Measurements from ENCODE around the gene SLC35D1. TPM values are rescaled to one million over a fixed set of nuclear protein-coding genes. Genes with fewer than 3 reads are reported as not detected.
"Not testable (repeated sequence)": the region's sequence is repeated elsewhere in the genome, so short reads cannot be mapped to it uniquely, and the experiment has no call there.

Gene SLC35D1
- total RNA-seq, 4 donors from 2014 or later = 8.3 to 54.3 (median 31.8) TPM

GRCh38 chr1:67072749-67073148 lies 18.8 kb upstream of the SLC35D1 start:
- no peak overlapping the region for H3K27ac ChIP-seq
- TF ChIP-seq CTCF (IDR thresholded peaks at IDR 0.05) (no peak), POLR2A (IDR thresholded peaks at IDR 0.05) (no peak)
- DNase-seq = no peak
- H3K36me3 ChIP-seq = no peaks in the 10 kb centered on the region
- no peaks in the 10 kb centered on the region for H3K27me3 ChIP-seq
- no peak overlapping the region for H3K4me3 ChIP-seq
- peaks cover 0 to 9% (median 1%) of the 10 kb centered on the region in 4 donors for H3K9me3 ChIP-seq
- H3K4me1 ChIP-seq = no peaks in the 10 kb centered on the region

GRCh38 chr1:67067655-67068054 lies 13.7 kb upstream of the SLC35D1 start:
- not testable (repeated sequence) for H3K4me1 ChIP-seq, H3K4me3 ChIP-seq, DNase-seq, H3K27me3 ChIP-seq, H3K27ac ChIP-seq, H3K36me3 ChIP-seq
- peaks cover 0 to 14% (median 4%) of the 10 kb centered on the region in 4 donors for H3K9me3 ChIP-seq

GRCh38 chr1:67062412-67062811 lies 8.5 kb upstream of the SLC35D1 start:
- H3K9me3 ChIP-seq = peaks cover 0 to 2% (median under 1%) of the 10 kb centered on the region in 4 donors
- no peak for DNase-seq
- no peaks in the 10 kb centered on the region for H3K4me1 ChIP-seq
- H3K36me3 ChIP-seq = no peaks in the 10 kb centered on the region
- TF ChIP-seq POLR2A (IDR thresholded peaks at IDR 0.05) (no peak), CTCF (IDR thresholded peaks at IDR 0.05) (no peak)
- H3K27ac ChIP-seq = no peak overlapping the region
- no peak overlapping the region for H3K4me3 ChIP-seq
- no peaks in the 10 kb centered on the region for H3K27me3 ChIP-seq

GRCh38 chr1:67061266-67061665 lies 7.3 kb upstream of the SLC35D1 start:
- DNase-seq = no peak
- no peak overlapping the region for H3K4me3 ChIP-seq
- no peaks in the 10 kb centered on the region for H3K4me1 ChIP-seq
- peak overlapping the region in 1 of 4 donors; percentile 35 for H3K27ac ChIP-seq
- no peaks in the 10 kb centered on the region for H3K36me3 ChIP-seq
- no peaks in the 10 kb centered on the region for H3K27me3 ChIP-seq
- no peaks in the 10 kb centered on the region for H3K9me3 ChIP-seq
- no peak for TF ChIP-seq CTCF (IDR thresholded peaks at IDR 0.05)

- Histone ChIP-seq H3K4me3 (no peak overlapping the region), H3K27me3 (no peaks in the 10 kb centered on the region), H3K9me3 (no peaks in the 10 kb centered on the region), H3K36me3 (no peaks in the 10 kb centered on the region), H3K4me1 (no peaks in the 10 kb centered on the region), H3K27ac (peak overlapping the region in 1 of 4 donors; percentile 35)
- TF ChIP-seq POLR2A (IDR thresholded peaks at IDR 0.05) (no peak), CTCF (IDR thresholded peaks at IDR 0.05) (no peak)
- DNase-seq = no peak
Observed at GRCh38 chr1:67060811-67061218, 6.9 kb upstream of the SLC35D1 start.

- Histone ChIP-seq H3K27me3 (no peaks in the 10 kb centered on the region), H3K9me3 (no peaks in the 10 kb centered on the region)
- DNase-seq = no peak
Observed at GRCh38 chr1:67059346-67059745, 5.4 kb upstream of the SLC35D1 start.

GRCh38 chr1:67058761-67059160 lies 4.8 kb upstream of the SLC35D1 start:
- Histone ChIP-seq H3K27me3 (no peaks in the 10 kb centered on the region), H3K27ac (no peak overlapping the region), H3K36me3 (no peaks in the 10 kb centered on the region), H3K4me1 (no peaks in the 10 kb centered on the region), H3K9me3 (no peaks in the 10 kb centered on the region), H3K4me3 (no peak overlapping the region)
- no peak for DNase-seq
- TF ChIP-seq POLR2A (IDR thresholded peaks at IDR 0.05) (no peak), CTCF (IDR thresholded peaks at IDR 0.05) (no peak)

More at GRCh38 chr1:67059346-67059745, 5.4 kb upstream of the SLC35D1 start:
- no peak for TF ChIP-seq POLR2A (IDR thresholded peaks at IDR 0.05)
- Histone ChIP-seq H3K4me1 (no peaks in the 10 kb centered on the region), H3K36me3 (no peaks in the 10 kb centered on the region), H3K4me3 (no peak overlapping the region), H3K27ac (no peak overlapping the region)

All from Peyer's patch (tissue), 4 donors.